ENCODE data around the gene OR10G7.
"Not testable (repeated sequence)": the region's sequence is repeated elsewhere in the genome, so short reads cannot be mapped to it uniquely, and the experiment has no call there.

Gene OR10G7

GRCh38 chr11:124039557-124039956, 1.6 kb downstream of the OR10G7 start:
- no peak for DNase-seq (ENCODE audit: low read depth)

- DNase-seq (ENCODE audit: low read depth), result no peak
These were observed 4.5 kb downstream of the OR10G7 start for GRCh38 chr11:124036666-124037065.

- DNase-seq (ENCODE audit: low read depth), result no peak
These were observed 14.6 kb downstream of the OR10G7 start, which contains the start of gene OR10G8 for GRCh38 chr11:124026498-124026897. OR10G8 (plus strand) TSS chr11:124026798; CDS start chr11:124029623, 2,825 bp downstream.

GRCh38 chr11:124015837-124016236, 25.3 kb downstream of the OR10G7 start:
- DNase-seq (ENCODE audit: low read depth), result not testable (repeated sequence)

- no peak for DNase-seq (ENCODE audit: low read depth)
These were observed 28.4 kb downstream of the OR10G7 start, which contains the start of gene OR10G4 for GRCh38 chr11:124012697-124013096. OR10G4 (plus strand) TSS chr11:124012997; CDS start chr11:124015575, 2,578 bp downstream.

- DNase-seq (ENCODE audit: low read depth), result no peak
These were observed 46.0 kb downstream of the OR10G7 start, which contains the start of gene OR10G6 for GRCh38 chr11:123995119-123995518. OR10G6 (minus strand) TSS chr11:123995161; CDS start chr11:123995161, 0 bp downstream.
